GM18858 (cell line): ENCODE results near the gene BRSK2.

Experiments used
- ATAC-seq: cut with Tn5 transposase; IDR thresholded peaks from one replicate; pipeline ENCODE4 v1.9.1; 2021; ENCODE audit not compliant: unreplicated experiment

BRSK2 gene

DNA sequence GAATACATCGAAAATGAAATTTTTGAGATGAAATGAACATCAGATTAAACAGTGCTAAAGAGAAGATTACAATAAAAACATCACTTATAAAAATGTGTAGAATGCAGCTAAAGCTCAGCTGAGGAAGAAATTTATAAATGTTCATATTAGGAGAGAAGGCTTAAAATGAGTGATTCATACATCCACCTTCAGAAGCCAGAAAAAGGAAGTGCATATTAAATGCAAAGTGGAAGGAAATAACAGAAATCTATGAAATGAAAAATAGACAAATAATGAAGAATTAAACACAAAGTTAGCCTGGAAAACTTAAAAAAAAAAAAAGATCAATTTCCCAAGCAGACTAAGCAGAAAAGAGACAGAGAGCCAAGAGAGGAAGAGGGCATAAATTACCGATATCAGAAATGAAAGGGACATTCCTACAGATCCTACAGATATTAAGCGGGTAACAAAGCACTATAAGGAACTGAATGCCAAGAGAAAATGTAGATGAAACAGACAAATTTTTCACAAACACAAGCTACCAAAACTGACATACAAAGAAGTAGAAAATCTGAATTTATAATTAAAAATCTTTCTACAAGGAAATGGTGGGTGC is 104.0 kb downstream of the BRSK2 start:
- no peak for ATAC-seq

DNA sequence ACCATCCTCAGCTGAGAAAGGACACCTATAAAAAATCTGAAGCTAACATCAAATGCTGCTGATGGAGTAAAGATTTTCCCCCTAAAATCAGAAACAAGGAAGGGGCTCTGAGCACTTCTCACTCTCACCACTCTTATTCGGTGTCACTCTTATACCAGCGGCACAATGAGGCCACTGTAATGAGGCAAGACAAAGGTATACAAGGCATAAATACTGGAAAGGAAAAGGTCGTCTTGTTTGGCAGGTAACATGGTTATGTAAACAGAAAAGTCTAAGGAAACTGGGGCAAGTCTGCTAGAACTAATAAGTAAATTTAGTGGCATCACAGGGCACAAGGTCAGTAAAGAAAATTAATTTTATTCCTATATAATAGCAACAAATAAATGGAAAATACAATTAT is 104.9 kb downstream of the BRSK2 start:
- ATAC-seq, result no peak

DNA sequence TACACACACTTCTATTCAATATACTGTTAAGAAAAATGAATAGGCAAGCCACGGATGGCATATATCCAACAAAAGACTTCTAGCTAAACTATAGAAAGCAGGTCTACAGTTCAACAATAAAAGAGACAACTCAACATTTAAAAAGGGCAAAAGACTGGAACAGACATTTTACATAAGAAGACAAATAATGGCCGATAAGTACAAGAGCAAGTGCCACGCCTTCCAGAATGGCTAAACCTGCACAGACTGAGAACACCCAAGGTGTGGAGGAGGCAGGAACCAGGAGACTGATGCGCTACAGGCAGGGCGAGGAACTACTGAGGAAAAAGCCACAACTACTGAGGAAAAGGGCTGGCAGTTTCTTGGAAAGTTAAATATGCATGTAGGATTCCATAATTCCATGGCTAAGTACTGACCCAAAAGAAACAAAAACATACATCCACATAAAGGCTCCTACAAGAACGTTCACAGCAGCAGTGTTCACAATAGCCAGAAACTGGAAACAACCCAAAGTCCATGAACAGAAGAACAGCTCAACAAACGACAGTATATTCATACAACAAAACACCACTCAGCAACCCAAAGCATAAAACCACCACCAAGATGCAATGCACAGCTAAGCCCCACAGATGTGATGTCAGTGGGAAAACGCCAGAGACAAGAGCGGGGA is 106.5 kb downstream of the BRSK2 start:
- ATAC-seq, result no peak

DNA sequence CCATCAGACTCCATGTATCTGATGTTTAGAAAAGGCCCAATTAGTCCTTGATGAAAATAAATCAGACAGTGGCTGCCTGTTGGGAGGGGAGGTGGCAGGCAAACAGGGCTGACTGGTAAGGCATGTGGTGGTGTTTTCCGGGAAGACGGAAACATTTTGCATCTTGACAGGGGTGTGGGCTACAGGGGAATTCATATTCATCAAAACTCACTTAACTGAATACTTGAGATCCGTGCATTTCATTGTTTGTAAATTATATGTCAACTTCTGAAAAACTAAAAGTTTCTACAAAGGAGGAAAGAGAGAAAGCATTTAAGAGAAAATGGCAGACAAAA is 107.0 kb downstream of the BRSK2 start:
- ATAC-seq, result no peak

DNA sequence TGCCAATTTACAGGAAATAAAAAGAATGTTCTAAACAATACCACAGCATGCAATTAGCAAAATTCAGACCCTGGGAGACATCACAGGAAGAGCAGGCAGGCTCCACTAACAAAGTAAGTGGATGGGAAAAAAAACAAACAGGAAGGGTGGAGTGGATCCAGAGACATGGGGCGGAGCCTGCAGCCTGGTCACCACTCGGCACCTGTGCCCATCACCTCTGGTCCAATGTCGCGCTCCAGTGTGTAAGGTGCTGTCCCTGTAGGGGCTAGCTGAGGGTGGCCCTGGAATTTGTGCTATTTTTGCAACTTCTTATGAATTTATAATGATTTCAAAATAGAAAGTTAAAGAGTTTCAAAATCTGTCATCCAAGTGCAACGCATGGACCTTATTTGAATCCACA is 107.9 kb downstream of the BRSK2 start:
- no peak for ATAC-seq

DNA sequence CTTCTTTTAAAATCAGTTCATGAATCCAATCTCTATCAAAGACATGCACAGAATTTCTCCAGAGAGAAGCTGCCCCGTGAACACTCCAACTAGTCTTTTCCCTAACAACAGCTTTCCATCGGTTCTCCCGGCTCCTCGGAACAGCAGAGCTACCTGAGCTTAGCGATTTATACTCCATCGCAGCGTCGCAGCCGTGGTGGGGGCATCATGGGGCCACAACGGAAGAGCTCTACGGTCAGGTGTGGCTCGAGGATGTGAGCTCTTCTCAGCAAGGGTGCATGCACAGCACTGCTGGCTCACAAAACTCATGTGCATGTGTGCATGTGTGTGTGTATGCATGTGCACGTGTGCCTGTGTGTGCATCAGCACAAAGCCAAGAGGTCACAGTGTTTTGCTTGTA is 108.5 kb downstream of the BRSK2 start:
- ATAC-seq, result no peak

DNA sequence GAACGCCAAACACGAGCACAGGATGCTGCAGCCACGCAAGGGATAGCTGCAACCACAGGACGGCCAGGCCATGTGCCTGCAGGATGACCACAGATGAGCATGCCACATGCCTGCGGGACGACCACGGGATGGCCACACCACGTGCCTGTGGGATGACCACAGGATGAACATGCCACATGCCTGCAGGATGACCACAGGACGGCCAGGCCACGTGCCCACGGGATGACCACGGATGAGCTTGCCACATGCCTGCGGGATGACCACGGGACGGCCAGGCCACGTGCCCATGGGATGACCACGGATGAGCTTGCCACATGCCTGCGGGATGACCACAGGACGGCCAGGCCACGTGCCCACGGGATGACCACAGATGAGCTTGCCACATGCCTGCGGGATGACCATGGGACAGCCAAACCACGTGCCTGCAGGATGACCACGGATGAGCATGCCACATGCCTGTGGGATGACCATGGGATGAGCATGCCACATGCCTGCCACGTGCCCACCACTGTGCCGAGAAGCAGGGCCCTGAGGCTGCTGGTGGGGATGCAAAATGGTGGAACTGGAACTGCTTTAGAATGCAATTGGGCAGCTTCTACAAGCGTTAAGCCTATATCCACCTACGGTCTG is 109.6 kb downstream of the BRSK2 start:
- ATAC-seq, result no peak

DNA sequence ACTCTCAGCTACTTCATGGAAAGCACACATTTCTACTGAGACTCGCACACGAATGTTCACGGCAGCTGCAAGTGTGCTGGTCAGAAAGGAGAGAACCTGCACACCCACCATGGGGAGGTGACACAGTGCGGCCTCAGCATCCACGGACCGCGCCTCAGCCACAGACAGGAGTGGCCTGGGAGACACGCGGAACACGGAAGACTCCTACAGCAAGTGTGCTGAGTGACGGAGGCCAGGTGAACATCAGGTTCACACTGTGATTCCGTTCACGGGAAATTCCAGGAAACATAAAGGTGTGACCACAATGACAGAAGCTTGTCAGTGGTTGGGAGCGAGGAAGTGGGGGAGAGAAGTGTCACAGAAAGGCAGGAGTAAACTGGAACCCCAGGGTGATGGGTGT is 110.2 kb downstream of the BRSK2 start:
- no peak for ATAC-seq

DNA sequence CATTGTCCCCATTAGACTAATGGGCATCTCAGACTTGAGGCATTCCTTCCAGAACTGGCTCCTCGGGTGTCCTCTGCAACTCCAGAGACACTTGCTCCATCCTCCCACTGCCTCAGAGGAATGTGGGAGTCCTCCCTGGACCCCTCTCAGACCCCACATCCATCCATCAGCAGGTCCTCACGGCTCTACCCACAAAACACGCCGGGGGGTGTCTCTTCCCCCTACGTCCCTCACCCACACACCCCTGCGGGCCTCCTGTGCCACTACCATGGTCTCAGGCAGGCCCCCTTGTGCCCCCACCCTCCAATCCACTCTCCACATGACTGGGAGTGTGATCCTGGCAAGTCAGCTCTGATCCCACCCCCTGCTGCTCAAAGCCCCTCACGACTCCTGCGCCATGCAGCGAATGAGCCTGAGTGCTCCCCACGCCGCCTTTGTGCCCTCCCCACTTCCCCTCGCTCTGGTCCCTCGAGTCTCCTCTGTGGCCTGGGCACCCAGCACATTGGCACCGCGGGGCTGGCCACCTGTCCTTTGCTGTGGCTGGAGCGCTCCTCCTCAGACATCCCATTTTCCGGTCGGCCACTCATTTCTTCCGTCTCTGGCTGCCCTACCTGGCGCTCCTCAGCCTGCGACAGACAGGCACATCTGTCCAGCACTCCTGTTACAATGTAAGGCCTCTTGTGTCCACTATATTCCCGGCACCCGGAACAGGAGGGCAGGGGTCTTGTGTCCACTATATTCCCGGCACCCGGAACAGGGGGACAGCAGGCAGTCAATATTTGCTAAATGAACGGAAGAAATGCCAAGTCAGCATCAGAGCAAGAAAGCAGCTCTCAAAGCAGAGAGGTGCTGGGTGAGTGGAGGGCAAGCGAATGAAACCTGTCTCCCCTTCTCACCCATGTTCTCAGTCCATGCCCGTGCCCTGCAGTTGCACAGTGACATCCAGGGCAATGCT is 111.0 kb downstream of the BRSK2 start:
- ATAC-seq, result no peak

DNA sequence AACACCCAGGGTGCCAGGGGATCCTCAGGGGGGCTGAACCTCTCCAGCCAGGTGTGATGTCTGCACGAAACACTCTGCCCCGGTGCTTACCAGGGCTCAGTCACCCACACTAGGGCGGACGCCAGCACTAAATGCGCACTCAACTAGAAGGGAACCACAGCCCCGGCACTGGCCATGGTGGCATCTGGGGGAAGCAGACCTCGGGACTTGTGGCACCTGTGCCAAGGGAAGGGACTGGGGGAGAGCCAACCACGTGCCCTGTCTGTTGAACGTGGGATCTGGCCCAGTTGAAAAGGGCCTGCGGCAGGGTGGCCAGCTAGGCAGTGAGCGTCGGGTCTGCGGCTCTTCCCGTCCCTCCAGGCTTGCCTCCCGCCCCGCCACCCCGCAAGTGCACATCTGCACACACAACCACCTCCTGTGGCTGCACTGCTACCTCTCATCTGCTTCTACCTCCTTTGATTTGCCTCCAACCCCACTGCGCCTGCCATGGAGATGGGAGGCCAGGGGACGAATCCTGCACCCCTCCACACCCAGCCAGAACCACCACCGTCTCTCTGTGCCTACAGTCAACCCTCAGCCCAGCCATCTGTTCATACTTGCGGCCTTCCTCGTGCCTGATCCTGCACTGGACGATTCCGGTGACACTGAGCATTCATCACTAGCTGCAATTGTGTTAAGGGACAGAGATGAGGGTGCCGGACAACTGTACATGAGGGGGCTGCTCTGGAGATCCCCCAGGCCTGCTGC is 111.9 kb downstream of the BRSK2 start:
- ATAC-seq, result no peak

DNA sequence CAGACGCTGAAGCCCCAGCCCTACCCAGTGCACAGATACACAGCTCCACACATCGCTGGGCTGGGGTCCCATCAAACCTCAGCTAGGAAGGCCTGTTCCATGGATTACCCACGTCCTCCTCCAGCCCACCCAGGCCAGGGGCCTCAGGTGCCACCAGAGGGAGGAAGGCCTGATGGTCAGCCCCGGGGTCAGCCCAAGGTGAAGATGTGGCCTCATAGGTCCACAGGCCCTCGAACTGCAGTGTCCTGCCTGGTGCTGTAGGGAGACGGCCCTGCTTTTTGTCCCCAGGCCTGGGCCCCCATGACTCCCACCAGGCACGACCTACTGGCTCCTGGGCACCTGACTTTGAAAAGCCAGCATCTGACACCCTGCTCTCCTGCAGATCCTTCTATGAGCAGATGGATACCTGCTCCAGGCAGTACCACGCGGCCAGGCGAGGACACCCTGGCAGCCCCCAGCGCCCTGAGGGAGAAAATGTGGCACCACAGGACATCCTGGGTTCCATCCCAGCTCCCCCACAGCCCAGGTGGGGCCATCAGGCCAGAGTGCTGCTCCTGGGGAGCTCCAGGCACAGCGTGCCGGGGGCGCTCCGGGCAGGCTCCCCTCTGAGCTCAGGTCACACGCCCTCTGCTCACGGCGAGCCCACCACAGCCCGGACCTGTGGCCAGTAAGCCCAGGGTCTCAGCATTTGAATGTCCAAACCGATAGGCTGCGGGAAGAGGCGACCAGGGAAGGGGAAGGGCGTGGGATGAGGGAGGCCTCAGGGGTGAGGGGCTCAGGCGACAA is 112.6 kb downstream of the BRSK2 start:
- ATAC-seq, result no peak

DNA sequence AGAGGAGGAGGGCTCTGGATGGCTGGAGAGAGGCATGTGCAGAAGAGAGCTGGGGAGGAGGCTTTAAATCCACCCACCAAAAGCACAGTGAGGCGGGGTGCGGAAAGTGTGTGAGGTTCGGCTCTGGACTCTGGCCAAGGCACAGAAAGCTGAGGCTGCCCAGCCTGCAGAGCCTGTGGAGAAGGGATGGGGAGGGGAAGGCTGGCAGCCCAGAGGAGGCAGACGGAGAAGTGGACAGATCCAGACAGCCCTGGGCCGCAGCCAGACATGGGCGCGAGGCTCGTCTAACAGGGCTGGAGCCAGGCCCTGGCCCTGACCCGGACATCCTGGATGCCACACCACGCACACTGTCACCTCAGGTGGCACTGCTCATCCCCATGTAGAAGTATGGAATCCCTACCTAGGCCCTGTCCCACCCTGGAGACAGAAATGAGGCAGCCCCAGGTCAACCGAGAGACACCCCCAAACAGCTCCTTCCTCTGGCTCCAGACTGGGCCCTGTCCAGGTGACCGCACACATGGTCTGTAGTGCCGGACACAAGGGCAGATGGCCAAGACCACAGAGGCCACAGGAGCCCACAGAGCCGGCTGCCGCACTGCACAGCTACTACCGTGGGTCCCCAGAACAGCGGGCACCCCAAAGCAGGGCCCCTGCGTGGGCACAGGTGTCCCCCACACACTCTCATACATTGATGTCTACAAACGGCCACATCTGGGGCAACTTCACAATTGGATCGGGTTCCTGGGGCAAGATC is 113.4 kb downstream of the BRSK2 start:
- ATAC-seq, result no peak

DNA sequence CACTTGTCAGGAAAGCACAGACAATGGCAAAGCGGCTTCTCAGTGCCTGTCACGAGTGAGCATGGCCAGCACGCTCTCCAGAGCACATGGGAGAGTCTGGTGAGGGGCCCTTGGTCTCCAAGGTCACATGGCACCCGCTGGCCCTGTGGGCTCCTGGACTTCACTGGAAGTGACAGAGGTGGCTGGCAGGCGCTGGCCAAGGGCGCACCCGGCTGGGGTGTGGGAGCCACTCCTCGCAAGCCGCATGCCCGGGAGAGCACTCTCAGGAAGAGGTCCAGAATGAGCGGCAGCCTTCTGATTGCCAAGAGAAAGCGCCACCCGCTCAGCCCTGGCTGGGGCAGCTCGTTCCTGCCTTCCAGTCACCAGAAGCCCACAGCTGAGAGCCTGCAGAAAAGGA is 114.0 kb downstream of the BRSK2 start:
- ATAC-seq, result no peak

DNA sequence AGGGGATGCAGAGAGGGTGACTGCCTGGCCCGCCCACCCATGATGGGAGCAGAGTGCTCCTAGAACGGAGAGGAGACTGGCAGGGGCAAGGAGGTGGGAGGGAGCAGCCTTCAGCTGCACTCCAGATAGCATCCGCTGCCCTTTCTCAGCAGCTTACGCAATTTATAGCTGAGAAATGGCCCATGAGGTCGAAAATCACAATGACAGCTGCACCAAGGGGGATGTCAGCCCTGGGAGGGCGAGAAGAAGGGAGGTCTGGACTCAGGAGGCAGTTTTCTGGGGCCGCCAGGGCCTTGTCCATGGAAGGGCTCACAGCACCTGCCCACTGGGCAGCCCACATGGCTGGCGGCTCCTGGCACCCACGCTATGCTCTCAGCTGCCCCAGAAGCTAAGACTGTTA is 114.4 kb downstream of the BRSK2 start:
- ATAC-seq, result no peak

DNA sequence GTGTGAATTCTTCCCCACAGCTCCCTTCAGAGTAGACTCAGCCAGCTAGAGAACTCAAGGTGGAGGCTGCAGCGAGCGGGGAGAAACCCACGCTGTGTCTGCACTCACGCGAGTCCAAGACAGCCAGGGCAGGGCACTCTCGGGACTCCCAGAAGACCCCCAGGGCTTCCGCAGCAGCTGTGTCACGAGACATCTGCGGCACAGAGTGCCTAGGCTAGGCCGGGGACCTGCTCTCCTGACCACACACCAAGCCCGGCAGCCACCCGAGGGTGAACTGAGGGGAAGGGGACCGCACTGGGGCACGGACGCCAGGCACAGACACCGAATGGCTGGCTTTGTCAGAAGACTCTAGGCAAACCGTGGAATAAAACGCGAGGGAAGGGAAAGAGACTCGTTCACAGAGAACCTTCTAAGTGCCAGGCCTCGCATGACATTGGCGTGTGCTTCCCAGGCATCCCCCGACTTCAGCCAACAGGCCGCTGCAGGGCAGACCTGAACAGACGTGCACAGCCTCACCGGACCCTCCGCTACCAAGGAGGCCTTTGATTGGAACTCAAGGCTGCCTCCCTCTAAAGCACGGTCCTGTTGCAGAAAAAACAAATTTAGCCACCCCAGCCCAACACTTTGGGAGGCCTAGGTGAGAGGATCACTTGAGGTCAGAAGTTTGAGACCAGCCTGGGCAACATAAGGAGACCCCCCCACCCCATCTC is 115.0 kb downstream of the BRSK2 start:
- no peak for ATAC-seq

DNA sequence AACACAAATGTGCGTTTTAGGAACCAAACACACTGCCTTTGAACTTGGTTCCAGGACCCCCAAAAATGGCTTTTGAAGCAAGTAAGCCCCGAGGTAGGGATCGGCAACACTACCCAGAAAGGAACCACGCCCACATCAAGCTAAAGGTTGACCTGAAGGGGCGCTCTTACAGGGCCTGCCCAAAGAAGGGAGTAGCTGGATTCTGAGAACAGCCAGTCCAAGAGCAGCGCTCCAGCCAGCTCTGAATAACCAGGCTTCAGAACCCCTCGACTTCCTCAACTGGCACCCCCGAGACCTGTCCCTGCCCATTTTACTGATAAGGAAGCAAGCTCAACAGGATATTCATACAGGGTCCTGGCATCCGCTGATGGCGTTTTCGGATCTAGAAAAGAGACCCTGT is 115.7 kb downstream of the BRSK2 start:
- no peak for ATAC-seq

DNA sequence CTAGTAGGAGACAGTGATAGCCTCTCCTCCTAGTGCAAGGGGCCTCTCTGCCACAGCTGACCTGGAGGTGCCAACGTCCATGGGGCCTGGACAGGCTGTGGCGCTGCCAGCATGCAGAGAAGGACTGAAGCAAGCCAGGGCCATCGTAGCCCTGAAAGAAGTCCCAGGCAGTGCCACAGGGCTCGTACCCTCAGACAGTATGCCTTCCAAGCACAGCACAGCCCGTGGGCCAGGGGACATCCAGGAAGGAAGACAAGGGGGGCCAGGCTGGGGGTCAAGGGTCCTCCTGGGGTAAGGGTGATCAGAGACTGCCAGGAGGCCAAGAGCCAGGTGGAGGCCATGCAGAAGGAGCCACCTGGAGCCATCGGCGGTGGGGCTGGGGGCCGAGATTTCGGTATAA is 117.2 kb downstream of the BRSK2 start:
- ATAC-seq, result no peak

DNA sequence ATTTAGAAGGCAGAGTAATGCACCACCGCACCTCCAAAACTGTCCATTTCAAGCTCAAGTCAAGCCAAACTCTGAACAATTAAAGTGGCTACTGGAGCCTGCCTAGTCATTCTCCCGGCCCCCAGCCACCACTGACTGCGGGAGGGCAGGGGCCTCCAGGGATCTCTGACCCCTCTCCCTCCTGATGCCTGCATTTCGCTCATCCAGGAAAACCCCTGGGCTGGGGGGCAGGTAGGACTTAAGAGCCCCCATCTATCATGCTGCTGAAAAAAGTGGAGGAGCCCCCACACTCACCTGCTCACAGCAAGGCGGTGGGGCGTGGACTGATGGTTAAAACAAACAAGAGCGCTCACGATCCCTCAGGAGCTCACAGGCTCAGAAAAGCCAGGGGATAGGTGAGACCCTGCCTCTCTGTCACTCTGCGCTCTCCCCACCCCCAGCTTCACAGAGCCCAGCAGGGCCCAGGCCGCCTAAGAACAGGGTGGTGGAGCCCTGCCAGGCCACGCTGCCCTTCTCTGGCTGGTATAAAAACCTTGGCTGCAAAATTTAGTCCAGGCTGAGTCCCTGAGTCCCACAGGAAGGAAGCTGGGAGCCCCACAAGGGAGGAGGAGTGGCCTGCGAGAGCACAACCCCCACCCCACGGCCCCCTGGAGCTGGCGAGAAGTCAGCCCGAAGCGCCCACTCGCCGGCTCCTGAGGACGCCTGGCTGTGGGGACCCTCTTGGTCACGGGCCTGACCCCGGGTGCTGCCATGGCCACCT is 117.8 kb downstream of the BRSK2 start:
- no peak for ATAC-seq
